AG10803 (cell line): ENCODE measurements around the gene SLC6A6.

Experiments used
- DNase-seq: peaks from one replicate; pipeline ENCODE4 v3.0.0; 2010; ENCODE audit warnings: low read depth
- H3K4me3 ChIP-seq: 2 replicates; pipeline ENCODE4 v1.5.1; 2011; ENCODE audit warnings: mild to moderate bottlenecking, low read length, control low read depth
- CTCF ChIP-seq: conservative IDR thresholded peaks from 2 replicates; pipeline ENCODE4 v1.5.1; 2011; ENCODE audit warnings: mild to moderate bottlenecking, low read length, control low read depth, inconsistent platforms

Gene SLC6A6

GRCh38 chr3:14467814-14468620 is 65.6 kb downstream of the SLC6A6 start:
- peak; percentile 82 for TF ChIP-seq CTCF
- DNase-seq: peak; percentile 28
- H3K4me3 ChIP-seq: no peak overlapping the region

DNA sequence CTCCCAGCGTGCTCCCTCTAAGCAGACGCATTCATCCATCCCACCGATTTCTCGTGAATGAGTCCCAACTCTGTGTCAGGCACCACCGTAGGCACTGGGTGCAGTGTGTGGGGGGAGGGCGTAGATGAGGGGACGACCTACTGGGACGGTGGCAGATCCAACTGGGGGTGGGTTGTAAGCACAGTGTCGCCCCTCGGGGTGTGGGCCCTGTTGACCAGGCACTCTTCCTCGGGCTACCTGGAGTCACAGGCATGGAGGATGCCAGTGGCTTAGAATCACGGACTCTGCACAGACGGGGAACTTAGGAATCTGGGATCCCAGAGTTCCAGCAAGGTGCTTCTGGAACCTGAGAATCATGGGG is 66.2 kb downstream of the SLC6A6 start:
- DNase-seq: no peak
- H3K4me3 ChIP-seq: no peak overlapping the region
- TF ChIP-seq CTCF: no peak

DNA sequence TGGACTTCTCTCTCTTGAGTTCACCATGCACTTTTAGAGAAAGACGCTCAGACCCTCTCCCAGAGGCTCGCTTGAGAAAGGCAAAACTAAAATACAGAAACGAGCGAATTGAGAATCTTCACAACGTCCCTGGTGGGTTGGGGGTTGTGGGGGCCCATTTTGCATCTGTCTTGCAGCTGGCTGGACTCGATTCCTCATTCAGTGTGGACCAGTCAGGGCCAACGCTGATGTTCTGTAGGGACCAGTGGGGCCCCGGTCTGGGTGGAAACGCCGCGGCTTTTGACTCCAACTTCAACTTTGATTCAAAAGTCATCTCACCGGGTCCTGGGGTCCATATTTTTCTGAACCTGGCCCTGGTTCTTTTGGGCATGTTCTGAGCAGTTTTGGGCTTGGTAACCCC is 68.1 kb downstream of the SLC6A6 start:
- TF ChIP-seq CTCF: no peak
- H3K4me3 ChIP-seq: no peak overlapping the region
- DNase-seq: no peak

- H3K4me3 ChIP-seq: no peak overlapping the region
- TF ChIP-seq CTCF: no peak
- DNase-seq: no peak
These were observed 68.6 kb downstream of the SLC6A6 start for GRCh38 chr3:14471016-14471415.

DNA sequence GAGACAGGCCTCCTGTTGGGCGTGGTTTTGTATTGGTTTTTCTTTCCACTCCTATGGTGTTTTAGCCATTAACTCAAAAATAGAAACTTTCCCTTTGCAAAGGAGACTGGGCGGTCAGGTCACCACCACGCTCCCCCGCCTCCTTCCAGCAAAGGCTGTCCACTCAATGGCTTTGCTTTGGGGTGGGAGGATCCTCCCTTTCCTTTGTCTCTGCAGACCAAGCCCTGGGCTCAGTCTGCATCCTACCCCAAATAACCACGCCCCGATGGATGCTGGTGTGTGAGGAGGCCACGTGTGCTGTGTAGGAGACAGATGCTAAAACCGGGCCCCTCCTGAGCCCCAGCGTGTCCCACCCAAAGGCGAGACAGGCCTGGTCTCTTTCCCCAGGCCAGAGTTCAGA is 69.3 kb downstream of the SLC6A6 start:
- no peak overlapping the region for H3K4me3 ChIP-seq
- TF ChIP-seq CTCF: no peak
- no peak for DNase-seq

DNA sequence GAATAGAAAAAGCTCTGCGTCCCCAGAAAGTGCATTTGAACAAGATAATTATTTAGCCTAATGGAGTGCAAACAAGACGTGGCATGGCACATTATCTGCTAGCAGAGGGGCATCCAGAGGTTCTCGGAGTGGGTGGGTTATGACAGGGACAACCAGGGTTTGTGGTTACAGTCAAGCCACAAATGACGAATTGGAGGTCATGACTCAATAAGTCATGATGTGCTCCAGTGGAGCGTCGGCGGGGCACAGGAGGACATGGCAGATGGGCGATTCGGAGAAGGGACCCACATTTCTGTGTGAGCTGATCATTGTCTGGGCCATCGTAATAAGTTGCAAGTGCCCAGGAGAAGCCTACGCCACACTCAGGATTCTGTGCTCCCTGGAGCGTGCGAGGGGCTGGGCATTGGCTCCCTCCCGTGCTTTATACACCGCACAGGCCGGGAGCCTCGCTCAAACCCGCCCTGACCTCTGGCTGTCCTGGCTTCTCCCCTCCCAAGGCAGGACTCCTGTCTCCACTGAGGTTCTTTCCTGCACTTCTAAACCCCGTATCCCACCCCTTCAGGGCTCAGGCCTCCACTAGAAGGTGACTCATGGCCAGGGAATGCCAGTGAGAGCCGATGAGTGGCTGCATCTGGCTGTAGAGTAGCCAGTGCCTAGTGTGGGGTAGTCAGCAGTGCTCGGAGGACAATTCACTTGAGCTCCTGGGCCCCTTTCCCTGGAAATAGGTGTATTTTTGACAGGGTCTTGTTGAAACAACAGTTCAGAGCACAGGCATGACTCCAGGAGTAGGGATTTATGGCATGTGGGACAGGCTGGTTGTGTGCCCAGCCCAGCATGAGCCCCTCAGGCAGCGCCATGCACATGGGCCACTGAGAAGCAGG is 70.3 kb downstream of the SLC6A6 start:
- no peak overlapping the region for H3K4me3 ChIP-seq
- peak; percentile 85 for DNase-seq
- no peak for TF ChIP-seq CTCF
